Amniotic epithelial cell (primary cell): ENCODE data around the gene KIF17.

Experiments used
- DNase-seq: peaks from one replicate; pipeline ENCODE4 v3.0.0-alpha.2; 2010; ENCODE audit warnings: low read depth

KIF17 gene

DNA sequence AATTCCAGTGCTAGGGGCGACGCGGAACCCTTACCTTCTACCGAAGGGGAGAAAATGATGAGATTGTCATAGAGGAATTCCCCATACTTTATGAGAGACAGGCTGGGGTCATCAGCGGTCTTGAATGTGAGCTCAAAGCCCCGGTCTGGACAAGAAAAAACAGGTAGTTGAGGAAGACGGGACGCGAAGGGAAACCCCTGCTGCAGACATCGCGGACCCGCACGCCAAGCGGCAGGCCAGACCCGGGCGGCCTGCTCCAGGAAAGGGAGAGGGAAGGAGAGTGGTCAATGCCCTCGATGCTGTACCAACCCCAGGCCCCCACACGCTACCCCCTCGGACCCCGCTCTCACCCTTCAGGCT lies 57.0 kb downstream of the KIF17 start:
- no peak for DNase-seq

DNA sequence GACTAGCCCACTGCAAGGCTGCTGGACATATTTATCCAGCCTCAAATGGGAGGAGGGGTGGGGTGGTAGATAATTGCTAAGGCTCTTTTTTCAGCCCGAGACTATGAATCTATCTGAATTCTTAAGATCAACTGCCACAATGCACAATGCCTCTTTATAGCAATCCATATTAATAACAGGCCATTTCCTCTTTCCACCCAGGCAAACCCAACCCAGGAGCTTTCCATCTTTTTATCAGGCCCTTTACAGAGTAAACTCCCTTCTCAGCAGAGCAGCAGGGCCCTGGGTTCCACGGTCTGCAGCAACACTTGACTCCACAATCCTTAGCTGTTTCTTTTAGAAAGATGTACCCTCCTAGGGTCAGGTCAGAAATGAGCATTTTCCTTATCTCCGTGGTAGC lies 57.4 kb downstream of the KIF17 start:
- DNase-seq, result no peak

DNA sequence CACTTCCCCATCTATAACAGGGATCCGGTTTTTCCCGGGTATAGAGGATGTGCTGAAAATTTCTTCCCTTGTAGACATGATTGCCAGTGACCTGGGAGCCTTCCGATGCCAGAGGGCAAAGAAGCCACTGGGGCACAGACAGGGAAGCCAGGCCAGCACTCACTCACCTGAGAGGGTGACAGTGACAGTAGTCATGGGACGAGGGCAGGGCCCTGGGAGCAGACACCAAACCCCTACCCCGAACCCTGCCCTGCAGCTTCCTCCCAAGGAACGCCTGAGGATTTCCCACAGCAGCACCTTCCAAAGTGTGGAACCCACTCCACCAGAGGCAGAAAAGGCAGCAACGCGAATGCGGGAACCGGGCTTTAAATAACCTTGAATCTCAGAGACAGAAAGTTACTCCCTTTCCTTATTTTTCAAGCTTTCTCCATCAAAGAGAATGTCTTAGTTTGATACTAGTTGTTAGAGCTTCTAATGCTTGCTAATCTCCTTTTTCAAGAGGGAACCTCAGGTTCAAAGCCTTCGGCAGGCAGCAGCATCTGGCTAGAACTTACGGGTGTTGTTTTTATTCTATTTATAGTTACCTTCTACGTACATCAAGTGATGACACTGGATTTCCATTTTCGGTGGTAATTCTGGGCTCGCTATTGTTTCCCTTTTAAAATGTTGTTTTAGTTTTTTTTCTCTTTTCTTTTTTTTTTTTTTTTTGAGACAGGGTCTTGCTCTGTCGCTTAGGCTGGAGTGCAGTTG lies 59.5 kb downstream of the KIF17 start:
- DNase-seq, result no peak

- DNase-seq, result no peak
These were observed 60.8 kb downstream of the KIF17 start for GRCh38 chr1:20657024-20657423.

GRCh38 chr1:20654104-20654690 lies 63.6 kb downstream of the KIF17 start:
- no peak for DNase-seq

DNA sequence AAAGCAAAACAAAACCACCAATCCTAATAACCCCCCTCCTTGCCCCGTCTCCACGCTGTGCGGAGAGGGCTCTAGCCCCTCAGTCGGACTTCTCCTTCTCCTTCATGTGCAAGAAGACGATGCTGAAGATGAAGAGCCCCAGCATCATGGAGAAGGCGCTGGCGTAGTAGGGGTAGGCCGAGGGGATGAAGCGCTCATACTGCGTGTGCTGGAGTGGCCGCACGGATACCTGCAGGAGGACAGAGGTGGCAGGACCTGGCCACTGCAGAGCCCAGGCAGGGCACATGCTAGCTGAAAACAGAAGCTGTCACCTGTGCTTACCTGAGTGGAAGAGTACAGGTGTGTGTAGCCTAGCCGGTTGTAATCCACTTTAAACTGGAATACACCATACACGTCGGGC lies 65.5 kb downstream of the KIF17 start:
- no peak for DNase-seq

DNA sequence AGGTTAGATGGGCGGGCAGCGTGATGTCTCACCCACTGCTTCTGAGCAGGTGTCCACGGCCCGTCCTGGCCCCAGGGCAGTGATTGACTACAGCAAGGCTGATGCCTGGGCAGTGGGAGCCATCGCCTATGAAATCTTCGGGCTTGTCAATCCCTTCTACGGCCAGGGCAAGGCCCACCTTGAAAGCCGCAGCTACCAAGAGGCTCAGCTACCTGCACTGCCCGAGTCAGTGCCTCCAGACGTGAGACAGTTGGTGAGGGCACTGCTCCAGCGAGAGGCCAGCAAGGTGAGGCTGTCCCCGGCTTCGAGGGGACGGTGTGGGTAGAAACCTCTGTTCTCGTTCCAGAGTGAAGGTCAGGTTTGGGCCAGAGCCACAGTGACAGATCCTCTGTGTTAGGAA lies 68.9 kb downstream of the KIF17 start:
- no peak for DNase-seq

DNA sequence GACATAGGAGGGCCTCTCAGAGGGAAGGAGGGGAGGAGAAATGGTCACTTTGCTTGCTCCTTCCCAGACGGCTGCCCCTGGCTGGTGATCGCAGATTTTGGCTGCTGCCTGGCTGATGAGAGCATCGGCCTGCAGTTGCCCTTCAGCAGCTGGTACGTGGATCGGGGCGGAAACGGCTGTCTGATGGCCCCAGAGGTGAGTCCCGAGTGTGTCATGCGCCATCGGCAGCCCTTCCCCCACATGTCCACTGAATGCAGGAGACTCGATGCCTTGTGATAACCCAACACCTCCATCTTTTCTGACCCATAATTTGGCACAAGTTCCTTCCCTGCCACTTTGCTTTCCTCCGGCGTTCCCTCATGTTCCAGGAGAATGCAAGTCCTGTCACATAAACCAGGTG lies 69.4 kb downstream of the KIF17 start:
- no peak for DNase-seq

GRCh38 chr1:20645414-20645813 lies 72.4 kb downstream of the KIF17 start:
- no peak for DNase-seq

GRCh38 chr1:20644416-20644815 lies 73.4 kb downstream of the KIF17 start:
- no peak for DNase-seq

DNA sequence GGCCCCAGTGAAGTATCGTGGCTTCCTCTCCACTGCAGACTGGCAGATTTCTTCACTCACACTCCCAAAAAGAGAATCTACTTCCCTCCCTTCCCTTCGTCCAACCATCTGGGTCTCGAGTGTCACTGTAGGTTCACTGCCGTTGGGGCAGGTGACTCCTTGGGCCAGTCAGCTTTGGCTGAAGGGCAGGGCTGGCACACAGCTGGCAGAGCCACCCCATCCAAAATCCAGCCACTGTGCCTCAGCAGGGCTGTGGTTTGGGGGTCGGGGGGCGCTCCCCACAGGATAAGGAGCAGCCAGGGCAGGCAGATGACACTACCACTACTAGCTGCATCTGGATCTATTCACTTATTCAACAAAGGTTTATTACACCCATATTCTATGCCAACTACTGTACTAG lies 74.7 kb downstream of the KIF17 start:
- no peak for DNase-seq

DNA sequence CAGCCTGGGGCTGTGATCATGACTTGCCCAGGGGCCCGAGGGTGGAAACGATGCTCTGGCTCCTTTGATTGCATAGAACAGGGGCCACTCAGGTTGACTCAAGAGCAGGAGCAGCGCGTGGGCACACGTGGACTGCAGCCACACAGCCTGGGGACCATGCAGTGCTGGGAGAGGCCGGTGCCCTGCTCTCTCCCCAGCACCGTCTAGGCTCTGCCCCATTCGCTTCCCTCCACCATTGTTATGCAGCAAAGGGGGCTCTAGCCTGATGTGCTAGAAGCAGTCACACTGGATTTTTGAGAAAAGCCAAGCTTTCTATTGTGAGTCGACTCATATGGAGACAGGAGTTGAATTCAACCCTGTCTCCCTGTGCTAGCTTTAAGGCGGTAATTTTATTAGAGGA lies 75.8 kb downstream of the KIF17 start:
- no peak for DNase-seq

- peak; percentile 47 for DNase-seq
These were observed 77.6 kb downstream of the KIF17 start for GRCh38 chr1:20640183-20640597.

DNA sequence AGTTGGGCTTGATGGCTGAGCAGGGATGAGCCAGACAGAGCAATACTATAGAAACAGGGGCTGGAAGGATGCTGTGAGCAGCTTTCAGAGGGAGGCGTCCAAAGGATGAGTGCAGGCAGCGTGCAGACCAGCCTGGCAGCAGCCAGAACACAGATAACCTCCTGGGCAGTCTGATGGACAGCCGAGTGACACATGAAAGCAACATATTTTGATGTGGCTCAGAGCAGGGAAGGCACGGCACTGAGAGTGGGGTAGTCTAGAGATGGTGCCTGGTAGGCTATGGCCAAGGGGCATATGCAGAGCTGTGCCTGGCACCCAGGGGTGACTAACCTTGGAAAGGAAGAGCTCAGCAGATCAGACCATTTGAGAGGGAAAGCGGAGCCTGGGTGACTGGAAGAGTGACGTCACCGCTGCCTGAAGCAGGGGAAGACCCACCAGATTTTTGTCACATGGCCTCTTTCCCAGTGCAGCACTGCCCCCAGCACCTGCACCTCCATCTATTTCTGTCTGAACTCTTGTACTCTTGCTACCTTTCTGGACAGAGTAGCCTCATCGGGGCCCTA lies 80.9 kb downstream of the KIF17 start:
- DNase-seq, result no peak

GRCh38 chr1:20634594-20635084 lies 83.2 kb downstream of the KIF17 start:
- DNase-seq, result peak; percentile 23

GRCh38 chr1:20634065-20634593 lies 83.7 kb downstream of the KIF17 start:
- no peak for DNase-seq

GRCh38 chr1:20633190-20634064 lies 84.4 kb downstream of the KIF17 start, which contains the start of gene PINK1:
Gene PINK1, plus strand, starts transcription at chr1:20633458. Its CDS starts 91 bp downstream, at chr1:20633549.
- peak; percentile 49 for DNase-seq

- no peak for DNase-seq
These were observed 85.4 kb downstream of the KIF17 start for GRCh38 chr1:20632386-20632785.

DNA sequence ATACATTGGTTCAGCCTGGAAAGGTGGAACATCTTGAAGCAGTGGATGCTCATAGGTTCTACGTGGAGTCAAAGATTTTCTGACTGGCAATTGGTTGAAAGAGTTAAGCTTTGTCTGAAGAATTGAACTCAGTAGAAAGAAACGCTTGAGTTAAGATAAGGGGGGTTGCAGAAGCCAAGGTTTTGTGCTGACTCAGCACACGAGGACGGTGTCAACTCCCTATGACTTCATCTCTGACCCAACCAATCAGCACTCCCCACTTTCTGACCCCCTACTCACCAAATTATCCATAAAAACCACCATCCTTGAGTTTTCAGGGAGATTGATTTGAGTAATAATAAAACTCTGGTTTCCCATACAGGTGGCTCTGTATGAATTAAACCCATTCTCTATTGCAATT lies 87.1 kb downstream of the KIF17 start:
- DNase-seq, result no peak

GRCh38 chr1:20626524-20626923 lies 91.3 kb downstream of the KIF17 start:
- no peak for DNase-seq

- no peak for DNase-seq
These were observed 91.7 kb downstream of the KIF17 start for GRCh38 chr1:20626098-20626427.
